ENCODE data around the gene ACACA.

ACACA gene

DNA sequence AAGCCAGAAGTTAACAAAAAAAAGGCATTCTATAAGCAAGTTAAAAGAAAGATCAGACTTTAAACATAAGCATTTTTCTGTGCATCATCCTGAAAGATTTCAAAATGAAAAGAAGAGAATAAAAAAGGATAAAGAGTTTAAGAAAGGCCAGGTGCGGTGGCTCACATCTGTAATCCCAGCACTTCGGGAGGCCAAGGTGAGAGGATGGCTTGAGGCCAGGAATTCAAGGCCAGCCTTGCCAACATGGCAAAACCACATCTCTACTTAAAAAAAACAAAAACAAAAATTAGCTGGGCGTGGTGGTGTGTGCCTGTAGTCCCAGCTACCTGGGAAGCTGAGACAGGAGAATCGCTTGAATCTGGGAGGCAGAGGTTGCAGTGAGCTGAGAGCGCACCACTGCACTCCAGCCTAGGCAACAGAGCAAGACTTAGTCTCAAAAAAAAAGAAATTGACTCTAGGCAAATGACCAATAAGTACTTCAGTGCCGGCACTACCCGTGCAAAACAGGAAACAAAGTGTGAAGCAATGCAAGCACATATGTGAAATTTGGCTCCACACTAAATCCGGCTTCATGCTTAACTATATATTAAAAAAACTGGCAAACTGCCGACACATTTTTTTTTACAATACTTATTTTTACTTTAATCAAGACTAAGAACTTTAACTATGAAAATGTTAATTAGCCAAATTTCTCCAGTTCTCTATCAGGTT lies 114.1 kb downstream of the ACACA start:
- DNase-seq (ENCODE audit: low read depth) = no peak

DNA sequence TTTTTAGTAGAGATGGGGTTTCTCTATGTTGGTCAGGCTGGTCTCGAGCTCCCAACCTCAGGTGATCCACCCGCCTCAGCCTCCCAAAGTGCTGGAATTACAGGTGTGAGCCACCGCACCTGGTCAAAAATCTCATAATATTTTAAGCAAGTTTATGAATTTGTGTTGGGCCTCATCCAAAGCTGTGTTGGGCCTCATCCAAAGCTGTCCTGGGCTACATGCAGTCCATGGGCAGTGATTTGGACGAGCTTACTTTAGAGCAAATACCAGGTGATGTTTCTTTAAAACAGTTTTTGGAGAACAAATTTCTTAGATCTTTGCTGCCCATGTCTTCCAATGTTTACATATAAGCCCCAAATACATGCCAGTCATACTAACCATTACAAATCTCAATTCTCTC lies 115.3 kb downstream of the ACACA start:
- no peak for DNase-seq (ENCODE audit: low read depth)

DNA sequence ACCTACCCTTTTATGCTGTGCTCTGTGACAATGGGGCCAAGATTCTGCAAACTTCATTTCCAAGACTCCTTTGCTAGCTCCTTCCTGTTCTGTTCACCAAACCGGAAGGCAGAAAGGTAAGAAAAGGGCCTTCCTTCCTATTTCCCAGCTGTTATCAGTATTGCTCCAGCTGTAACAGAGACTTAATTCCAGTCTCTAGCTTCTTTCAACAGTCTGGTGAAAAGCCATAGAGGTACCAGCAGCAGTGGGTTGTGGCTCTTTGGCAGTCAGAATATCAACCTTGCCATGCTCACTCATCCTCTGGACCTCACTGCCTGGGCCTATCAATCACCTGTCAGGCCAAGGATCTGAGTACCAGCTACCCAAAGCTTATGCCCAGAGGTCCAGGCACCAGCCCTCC lies 120.2 kb downstream of the ACACA start:
- no peak for DNase-seq (ENCODE audit: low read depth)

GRCh38 chr17:37284191-37284590 lies 122.4 kb downstream of the ACACA start:
- no peak for DNase-seq (ENCODE audit: low read depth)

DNA sequence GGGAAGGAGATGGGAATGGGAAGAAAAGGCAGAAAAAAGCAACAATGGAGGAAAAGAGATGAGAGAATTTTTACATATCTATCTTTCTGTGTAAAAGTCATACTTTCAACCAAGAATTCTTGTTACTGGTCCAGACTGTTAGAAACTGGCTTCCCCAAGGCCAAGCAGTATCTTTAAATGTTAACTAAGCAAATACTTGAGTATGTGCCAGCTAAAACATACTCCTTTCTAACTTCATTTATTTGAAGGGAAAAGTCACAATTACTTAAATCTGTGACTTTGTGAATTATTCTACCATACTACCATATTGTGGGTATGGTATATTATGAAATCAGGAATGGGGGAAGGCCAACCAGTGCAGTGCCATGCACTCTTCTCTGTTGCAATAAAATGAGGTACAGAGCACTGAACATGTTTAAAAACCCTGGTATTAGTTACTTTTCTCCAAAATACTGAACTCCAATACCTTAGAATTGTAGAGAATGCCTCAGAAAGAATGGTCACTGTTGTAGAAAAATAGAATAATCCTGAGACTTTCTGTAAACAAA lies 123.1 kb downstream of the ACACA start:
- no peak for DNase-seq (ENCODE audit: low read depth)

GRCh38 chr17:37280841-37281240 lies 125.8 kb downstream of the ACACA start:
- DNase-seq (ENCODE audit: low read depth) = no peak

DNA sequence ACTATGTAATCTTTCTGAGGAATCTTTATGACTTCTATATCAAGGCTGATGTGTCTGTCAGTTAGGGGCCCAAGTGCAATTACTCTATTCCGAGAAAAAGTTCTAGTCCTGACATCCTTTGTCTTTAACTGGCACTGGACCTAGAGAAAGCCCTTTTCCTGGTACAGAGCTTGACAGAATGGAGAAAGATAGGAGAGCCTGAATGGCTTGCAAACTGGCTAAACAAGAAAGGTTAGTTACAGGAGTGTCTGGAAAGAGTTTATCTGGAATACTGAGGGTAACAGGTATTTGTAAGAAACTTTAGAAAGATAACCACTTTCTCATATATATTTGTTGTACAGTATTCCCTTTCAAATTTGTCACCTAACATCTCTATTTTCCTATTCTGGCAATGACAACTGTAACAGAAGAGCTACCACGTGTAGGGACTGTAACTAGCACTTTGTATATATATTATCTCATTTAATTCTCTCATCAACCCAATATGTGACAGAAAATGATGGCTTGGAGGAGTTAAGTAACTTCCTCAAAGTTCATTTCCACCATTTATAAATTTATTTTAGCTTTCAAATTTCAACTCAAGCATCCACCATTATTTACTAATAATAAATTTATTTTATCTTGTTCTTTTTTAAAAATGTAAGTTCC lies 128.3 kb downstream of the ACACA start:
- DNase-seq (ENCODE audit: low read depth) = no peak

- DNase-seq (ENCODE audit: low read depth) = no peak
Measured at GRCh38 chr17:37276475-37276874, 130.2 kb downstream of the ACACA start.

DNA sequence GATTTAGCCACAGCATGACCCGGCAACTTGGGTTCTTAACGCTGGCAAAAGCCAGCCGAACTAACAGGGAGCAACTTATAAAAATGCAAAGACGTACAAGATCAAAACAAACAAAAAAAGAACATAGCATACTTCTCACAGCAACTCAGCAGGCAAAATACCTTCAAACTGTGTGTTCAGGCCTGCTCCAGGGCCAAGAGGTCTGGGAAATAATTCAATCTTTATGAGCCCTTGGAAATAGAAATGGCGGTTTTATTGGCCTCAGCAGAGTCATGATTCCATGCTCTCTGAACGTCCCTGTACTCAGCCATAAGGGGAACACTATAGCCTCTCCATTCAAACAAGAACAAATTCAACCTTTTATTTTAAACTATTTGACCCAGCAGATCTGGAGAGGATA lies 132.2 kb downstream of the ACACA start:
- DNase-seq (ENCODE audit: low read depth) = no peak

DNA sequence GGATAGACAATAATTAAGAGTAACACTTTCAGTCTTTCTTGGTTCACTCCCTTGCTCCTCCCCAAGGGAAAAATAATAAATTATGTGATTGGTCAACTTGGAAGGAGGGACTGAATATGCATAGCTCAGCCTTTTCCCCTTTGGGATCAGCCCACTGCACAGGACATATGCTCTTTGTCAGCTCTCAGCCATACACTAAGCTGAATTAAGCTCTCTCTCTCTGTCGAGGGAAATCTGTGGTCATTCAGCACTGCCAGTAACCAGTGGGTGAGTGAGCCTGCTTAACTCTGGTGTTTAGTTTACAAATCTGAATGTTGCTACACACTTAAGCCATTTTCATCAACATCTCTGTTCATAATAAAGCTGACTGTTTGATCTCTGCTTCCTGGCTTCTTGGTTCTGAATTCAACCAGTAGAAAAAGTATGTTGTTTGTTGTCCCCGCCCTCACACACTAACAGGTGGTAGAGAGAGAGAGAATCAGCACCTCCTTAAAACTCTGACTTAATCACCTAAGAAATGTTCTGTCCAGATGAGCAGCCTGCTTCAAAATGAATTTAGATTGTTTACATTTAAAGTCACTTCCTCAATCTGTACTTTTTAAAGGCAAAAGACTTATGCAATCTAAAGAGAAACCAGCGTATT lies 133.1 kb downstream of the ACACA start:
- no peak for DNase-seq (ENCODE audit: low read depth)

GRCh38 chr17:37265446-37266173 lies 141.0 kb downstream of the ACACA start:
- DNase-seq (ENCODE audit: low read depth) = no peak

- no peak for DNase-seq (ENCODE audit: low read depth)
Measured at GRCh38 chr17:37261286-37261685, 145.3 kb downstream of the ACACA start.

GRCh38 chr17:37259030-37259735 lies 147.5 kb downstream of the ACACA start:
- no peak for DNase-seq (ENCODE audit: low read depth)

DNA sequence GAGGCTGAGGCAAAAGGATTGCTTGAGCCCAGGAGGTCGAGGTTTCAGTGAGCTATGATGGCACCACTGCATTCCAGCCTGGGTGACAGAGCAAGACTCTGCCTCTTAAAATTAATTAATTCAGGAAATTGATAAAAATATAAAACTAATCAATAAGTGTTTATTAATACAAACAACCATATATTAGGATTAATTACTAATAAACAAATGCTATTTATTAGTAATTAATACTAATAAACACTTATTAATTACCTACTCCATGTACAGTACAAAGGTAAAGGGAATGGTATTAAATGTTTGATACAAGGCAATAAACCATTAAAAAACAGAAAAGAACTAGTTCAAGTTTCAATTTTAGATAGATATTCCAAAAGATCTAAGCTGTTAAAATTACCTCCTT lies 150.0 kb downstream of the ACACA start:
- no peak for DNase-seq (ENCODE audit: low read depth)

DNA sequence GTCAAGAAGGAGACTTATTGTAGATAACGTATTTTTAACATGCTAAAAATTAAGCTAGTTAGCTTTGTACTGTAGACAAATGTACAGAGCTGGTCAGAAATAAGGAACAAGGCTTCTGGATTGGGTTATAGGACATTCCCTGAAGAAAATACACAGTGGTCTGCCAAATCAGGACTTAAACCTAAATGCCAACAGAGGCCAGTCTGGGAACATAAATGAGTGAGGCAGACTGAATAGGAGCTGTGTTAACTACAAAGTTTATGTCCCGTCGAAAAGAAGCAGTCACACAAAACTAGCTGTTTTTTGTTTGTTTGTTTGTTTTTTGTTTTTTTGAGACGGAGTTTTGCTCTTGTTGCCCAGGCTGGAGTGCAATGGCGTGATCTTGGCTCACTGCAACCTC lies 151.2 kb downstream of the ACACA start:
- no peak for DNase-seq (ENCODE audit: low read depth)

- DNase-seq (ENCODE audit: low read depth) = no peak
Measured at GRCh38 chr17:37247825-37248224, 158.8 kb downstream of the ACACA start.

GRCh38 chr17:37246085-37246484 lies 160.6 kb downstream of the ACACA start:
- DNase-seq (ENCODE audit: low read depth) = no peak

- DNase-seq (ENCODE audit: low read depth) = no peak
Measured at GRCh38 chr17:37240381-37240780, 166.3 kb downstream of the ACACA start.

DNA sequence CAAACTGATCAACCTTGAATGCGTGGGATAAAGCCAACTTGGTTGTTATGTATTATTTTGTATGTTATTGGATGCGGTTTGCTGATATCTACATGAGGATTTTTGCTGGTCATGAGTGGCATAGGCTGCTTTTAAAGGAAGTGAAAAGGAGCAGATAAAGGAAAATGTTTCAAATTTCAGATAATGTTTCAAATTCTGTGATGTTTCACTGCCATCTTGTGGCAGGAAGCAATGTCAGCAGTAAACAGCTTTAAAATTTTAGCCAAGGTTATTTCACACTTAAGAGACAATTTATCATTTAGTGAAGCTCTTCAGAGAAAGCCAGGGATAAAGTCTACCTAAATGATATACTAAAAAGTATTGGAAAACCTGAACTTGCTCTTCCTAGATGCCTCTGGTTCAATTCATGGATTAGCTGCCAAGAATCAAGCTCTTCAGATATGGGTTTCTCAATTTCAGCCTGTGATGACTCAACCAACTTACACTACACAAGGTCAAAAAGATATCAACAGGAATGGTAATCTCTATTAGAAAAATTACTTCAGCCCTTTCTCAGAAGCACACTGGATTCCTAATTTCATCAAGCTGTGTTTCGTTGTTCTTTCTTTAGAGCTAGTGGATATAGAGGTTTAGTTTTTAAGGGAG lies 166.8 kb downstream of the ACACA start:
- peak; percentile 17 for DNase-seq (ENCODE audit: low read depth)

GRCh38 chr17:37234106-37234505 lies 172.5 kb downstream of the ACACA start:
- DNase-seq (ENCODE audit: low read depth) = no peak

DNA sequence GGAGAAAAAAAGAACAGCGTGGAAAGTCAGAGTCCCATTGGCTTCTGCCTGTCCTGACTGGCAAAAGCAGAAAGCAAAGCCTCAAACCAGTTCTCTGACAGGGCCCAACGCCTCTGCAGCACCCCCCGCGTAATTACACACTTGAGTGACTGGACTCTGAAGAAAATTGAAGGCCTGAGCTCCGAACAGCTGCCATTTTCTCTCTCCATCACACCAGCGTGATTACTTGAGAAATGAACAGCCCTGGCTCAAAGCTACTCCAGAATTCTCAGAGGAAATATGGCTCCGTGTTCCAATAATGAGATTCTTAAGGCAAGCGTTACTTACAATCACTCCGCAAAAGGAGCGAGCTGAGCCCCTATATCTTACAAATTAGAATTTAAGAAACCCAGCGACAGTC lies 173.6 kb downstream of the ACACA start:
- no peak for DNase-seq (ENCODE audit: low read depth)

All from GM04503 (cell line).